GM23338 (cell line): ENCODE measurements around the gene TANC2. TPM values are rescaled to one million over a fixed set of nuclear protein-coding genes. Genes with fewer than 3 reads are reported as not detected.

Experiments
- ATAC-seq: fragments of 200-7000 bp; cut with Tn5 transposase; 3 replicates; pipeline ENCODE4 v1.9.1; 2020
- DNase-seq: peaks from one replicate; pipeline ENCODE4 v3.0.0-alpha.2; 2015; ENCODE audit warnings: low spot score
- H2AFZ ChIP-seq: fragments of 200-600 bp; sonication (generic); 2 replicates; pipeline ENCODE4 v1.8.0; 2016; ENCODE audit warnings: antibody characterized with exemption, mild to moderate bottlenecking, moderate library complexity
- H3F3A ChIP-seq: fragments of 200-600 bp; sonication (generic); replicated peaks from 2 replicates; pipeline ENCODE4 v1.8.0; 2017; ENCODE audit warnings: antibody characterized with exemption, mixed run types, low read depth
- H3K27ac ChIP-seq: fragments of 200-600 bp; sonication (generic); 2 replicates; pipeline ENCODE4 v1.6.1; 2016; ENCODE audit warnings: low read depth
- H3K27me3 ChIP-seq: fragments of 200-600 bp; sonication (generic); 2 replicates; pipeline ENCODE4 v1.8.0; 2016; ENCODE audit warnings: mild to moderate bottlenecking, mixed run types, moderate library complexity; ENCODE audit not compliant: insufficient read depth
- H3K36me3 ChIP-seq: fragments of 200-600 bp; sonication (generic); 2 replicates; pipeline ENCODE4 v1.8.0; 2016; ENCODE audit warnings: mild to moderate bottlenecking; ENCODE audit not compliant: insufficient read depth
- H3K4me1 ChIP-seq: fragments of 200-600 bp; sonication (generic); 2 replicates; pipeline ENCODE4 v1.8.0; 2016; ENCODE audit warnings: mild to moderate bottlenecking, moderate library complexity; ENCODE audit not compliant: insufficient read depth
- H3K4me2 ChIP-seq: fragments of 200-600 bp; sonication (generic); 2 replicates; pipeline ENCODE4 v1.7.1; 2017; ENCODE audit warnings: mixed run types
- H3K4me3 ChIP-seq: fragments of 200-600 bp; sonication (generic); 2 replicates; pipeline ENCODE4 v1.6.1; 2016; ENCODE audit warnings: mixed run types
- H3K79me2 ChIP-seq: fragments of 200-600 bp; sonication (generic); replicated peaks from 2 replicates; pipeline ENCODE4 v1.8.0; 2017; ENCODE audit warnings: mild to moderate bottlenecking; ENCODE audit not compliant: insufficient read depth
- H3K9me2 ChIP-seq: fragments of 200-600 bp; sonication (generic); 2 replicates; pipeline ENCODE4 v1.8.0; 2017; ENCODE audit not compliant: insufficient read depth
- H4K20me1 ChIP-seq: fragments of 200-600 bp; sonication (generic); replicated peaks from 2 replicates; pipeline ENCODE4 v1.8.0; 2017; ENCODE audit warnings: mild to moderate bottlenecking; ENCODE audit not compliant: insufficient read depth
- H3K27ac Mint-ChIP-seq: 2 replicates; pipeline ENCODE4 v1.8.0; 2020; ENCODE audit warnings: inconsistent platforms, mild to moderate bottlenecking, moderate library complexity, mixed read lengths
- H3K27me3 Mint-ChIP-seq: 3 replicates; pipeline ENCODE4 v1.8.0; 2022; ENCODE audit warnings: low read depth, mild to moderate bottlenecking, moderate library complexity, mixed read lengths, inconsistent platforms; ENCODE audit not compliant: insufficient read depth, poor library complexity
- H3K36me3 Mint-ChIP-seq: 3 replicates; pipeline ENCODE4 v1.8.0; 2021; ENCODE audit warnings: low read depth, mild to moderate bottlenecking, inconsistent platforms, moderate library complexity, mixed read lengths
- H3K4me1 Mint-ChIP-seq: 3 replicates; pipeline ENCODE4 v1.8.0; 2020; ENCODE audit warnings: mild to moderate bottlenecking, inconsistent platforms, mixed read lengths
- H3K4me3 Mint-ChIP-seq: 3 replicates; pipeline ENCODE4 v1.8.0; 2021; ENCODE audit warnings: moderate library complexity, mild to moderate bottlenecking, inconsistent platforms, mixed read lengths
- H3K9me3 Mint-ChIP-seq: 3 replicates; pipeline ENCODE4 v1.8.0; 2020; ENCODE audit warnings: moderate library complexity, mild to moderate bottlenecking, inconsistent platforms, mixed read lengths
- CREB1 ChIP-seq: fragments of 250-450 bp; sonication (Bioruptor Pico); IDR thresholded peaks from 2 replicates; pipeline ENCODE4 v1.5.0; 2020; ENCODE audit warnings: low read depth, mild to moderate bottlenecking, moderate library complexity
- EZH2 ChIP-seq: fragments of 200-600 bp; sonication (generic); IDR thresholded peaks from one replicate; pipeline ENCODE4 v1.8.0; 2017; ENCODE audit warnings: antibody characterized with exemption, mild to moderate bottlenecking, low read depth; ENCODE audit not compliant: unreplicated experiment
- EZH2phosphoT487 ChIP-seq: fragments of 200-600 bp; sonication (generic); IDR thresholded peaks from one replicate; pipeline ENCODE4 v1.8.1; 2018; ENCODE audit warnings: antibody characterized with exemption; ENCODE audit not compliant: unreplicated experiment
- JUNB ChIP-seq: IDR thresholded peaks from one replicate; pipeline ENCODE4 v1.6.1; 2016; ENCODE audit warnings: antibody characterized with exemption; ENCODE audit not compliant: unreplicated experiment
- NANOG ChIP-seq: IDR thresholded peaks from 2 replicates; pipeline ENCODE4 v1.6.1; 2016; ENCODE audit warnings: antibody characterized with exemption, borderline replicate concordance
- POLR2AphosphoS5 ChIP-seq: IDR thresholded peaks from 2 replicates; pipeline ENCODE4 v1.6.1; 2016; ENCODE audit warnings: antibody characterized with exemption, low read depth
- STAT1 ChIP-seq: IDR thresholded peaks from one replicate; pipeline ENCODE4 v1.6.1; 2016; ENCODE audit warnings: antibody characterized with exemption; ENCODE audit not compliant: unreplicated experiment
- ZNF114 ChIP-seq: fragments of 250-450 bp; sonication (Bioruptor Pico); IDR thresholded peaks from 2 replicates; pipeline ENCODE4 v1.5.0; 2020; ENCODE audit warnings: mild to moderate bottlenecking, moderate library complexity
- ZNF331 ChIP-seq: fragments of 250-450 bp; sonication (Bioruptor Pico); IDR thresholded peaks from 2 replicates; pipeline ENCODE4 v1.5.0; 2020; ENCODE audit warnings: low read depth, mild to moderate bottlenecking, moderate library complexity
- polyA plus RNA-seq: library from polyadenylated mRNA; unstranded; fragments of >200 nt; fragmentation: Nextera tagmentation; extraction: Ambion mirVana; gene quantifications from 2 replicates; pipeline ENCODE4 v1.2.1, GENCODE V29; 2016
- total RNA-seq: library from RNA; depleted of rRNA; stranded (reverse); fragments of >200 nt; shearing (Covaris generic); gene quantifications from 2 replicates; pipeline ENCODE4 v1.2.3, GENCODE V29; 2014
- TF ChIP-seq, protein P1 (sequence below), 2 experiments: fragments of 200-600 bp in 1 of 2; sonication (generic) in 1 of 2; conservative IDR thresholded peaks; 2 replicates each; pipeline versions ENCODE4 v1.5.1 to v1.6.1; 2016 to 2017; ENCODE audit warnings: antibody characterized with exemption in 2 of 2, low read depth in 2 of 2, mild to moderate bottlenecking in 2 of 2, moderate library complexity in 1 of 2
- TF ChIP-seq, protein P2 (sequence below): fragments of 250-450 bp; sonication (Bioruptor Pico); IDR thresholded peaks from 2 replicates; pipeline ENCODE4 v1.5.0; 2020; ENCODE audit warnings: mild to moderate bottlenecking, moderate library complexity
- TF ChIP-seq, protein P3 (sequence below): IDR thresholded peaks from one replicate; pipeline ENCODE4 v1.6.1; 2018; ENCODE audit warnings: antibody characterized with exemption; ENCODE audit not compliant: unreplicated experiment
- TF ChIP-seq, protein P4 (sequence below): IDR thresholded peaks from 2 replicates; pipeline ENCODE4 v1.6.1; 2016; ENCODE audit warnings: antibody characterized with exemption

TANC2 gene
- total and polyA plus RNA-seq, 2 experiments from 2014 or later, result 1.7 to 5.9 TPM

DNA sequence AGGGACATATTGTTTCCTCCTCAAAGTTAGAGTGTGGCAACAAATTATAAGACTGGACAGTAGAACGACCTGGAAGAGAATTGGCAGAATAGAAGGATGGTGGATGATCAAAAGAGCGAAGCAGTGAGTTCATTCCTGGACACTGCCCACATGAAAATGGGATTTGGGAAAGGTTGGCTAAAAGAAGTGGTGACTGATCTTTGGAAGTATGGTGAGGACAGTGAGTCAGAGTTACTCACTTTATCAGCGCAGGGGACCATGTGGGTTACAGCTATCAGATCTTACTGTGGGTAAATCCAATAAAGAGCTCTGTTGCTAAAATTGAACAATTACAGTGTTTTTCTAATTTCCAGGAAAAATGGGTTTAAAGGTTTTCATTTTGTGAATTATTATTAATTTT lies 2.7 kb upstream of the TANC2 start:
- no peak overlapping the region for H3K4me2 ChIP-seq

More for the DNA sequence above, 2.7 kb upstream of the TANC2 start:
- H3K27ac ChIP-seq, result no peak overlapping the region
- Mint-ChIP-seq H3K36me3 (no peaks in the 10 kb centered on the region), H3K4me1 (peaks cover 21% of the 10 kb centered on the region), H3K4me3 (no peak overlapping the region), H3K9me3 (no peaks in the 10 kb centered on the region), H3K27ac (no peak overlapping the region), H3K27me3 (peaks cover 18% of the 10 kb centered on the region)
- H2AFZ ChIP-seq, result no peak overlapping the region
- H4K20me1 ChIP-seq, result no peaks in the 10 kb centered on the region; the same call in 1 of the 2 replicates
- H3F3A ChIP-seq, result 0 out of 2 replicates have a peak, but pooled peaks cover 3% of the 10 kb centered on the region
- H3K4me3 ChIP-seq, result no peak overlapping the region
- TF ChIP-seq, protein P1, sequence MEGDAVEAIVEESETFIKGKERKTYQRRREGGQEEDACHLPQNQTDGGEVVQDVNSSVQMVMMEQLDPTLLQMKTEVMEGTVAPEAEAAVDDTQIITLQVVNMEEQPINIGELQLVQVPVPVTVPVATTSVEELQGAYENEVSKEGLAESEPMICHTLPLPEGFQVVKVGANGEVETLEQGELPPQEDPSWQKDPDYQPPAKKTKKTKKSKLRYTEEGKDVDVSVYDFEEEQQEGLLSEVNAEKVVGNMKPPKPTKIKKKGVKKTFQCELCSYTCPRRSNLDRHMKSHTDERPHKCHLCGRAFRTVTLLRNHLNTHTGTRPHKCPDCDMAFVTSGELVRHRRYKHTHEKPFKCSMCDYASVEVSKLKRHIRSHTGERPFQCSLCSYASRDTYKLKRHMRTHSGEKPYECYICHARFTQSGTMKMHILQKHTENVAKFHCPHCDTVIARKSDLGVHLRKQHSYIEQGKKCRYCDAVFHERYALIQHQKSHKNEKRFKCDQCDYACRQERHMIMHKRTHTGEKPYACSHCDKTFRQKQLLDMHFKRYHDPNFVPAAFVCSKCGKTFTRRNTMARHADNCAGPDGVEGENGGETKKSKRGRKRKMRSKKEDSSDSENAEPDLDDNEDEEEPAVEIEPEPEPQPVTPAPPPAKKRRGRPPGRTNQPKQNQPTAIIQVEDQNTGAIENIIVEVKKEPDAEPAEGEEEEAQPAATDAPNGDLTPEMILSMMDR (conservative IDR thresholded peaks at IDR 0.05; ENCODE audit: low read depth in 2 of 2), result no peak
- TF ChIP-seq JUNB (no peak), CREB1 (CRISPR knock-in tag) (no peak), POLR2AphosphoS5 (no peak), NANOG (no peak), ZNF331 (CRISPR knock-in tag) (no peak), STAT1 (no peak), EZH2 (no peak), EZH2phosphoT487 (no peak), ZNF114 (CRISPR knock-in tag) (no peak)
- TF ChIP-seq, protein P2, sequence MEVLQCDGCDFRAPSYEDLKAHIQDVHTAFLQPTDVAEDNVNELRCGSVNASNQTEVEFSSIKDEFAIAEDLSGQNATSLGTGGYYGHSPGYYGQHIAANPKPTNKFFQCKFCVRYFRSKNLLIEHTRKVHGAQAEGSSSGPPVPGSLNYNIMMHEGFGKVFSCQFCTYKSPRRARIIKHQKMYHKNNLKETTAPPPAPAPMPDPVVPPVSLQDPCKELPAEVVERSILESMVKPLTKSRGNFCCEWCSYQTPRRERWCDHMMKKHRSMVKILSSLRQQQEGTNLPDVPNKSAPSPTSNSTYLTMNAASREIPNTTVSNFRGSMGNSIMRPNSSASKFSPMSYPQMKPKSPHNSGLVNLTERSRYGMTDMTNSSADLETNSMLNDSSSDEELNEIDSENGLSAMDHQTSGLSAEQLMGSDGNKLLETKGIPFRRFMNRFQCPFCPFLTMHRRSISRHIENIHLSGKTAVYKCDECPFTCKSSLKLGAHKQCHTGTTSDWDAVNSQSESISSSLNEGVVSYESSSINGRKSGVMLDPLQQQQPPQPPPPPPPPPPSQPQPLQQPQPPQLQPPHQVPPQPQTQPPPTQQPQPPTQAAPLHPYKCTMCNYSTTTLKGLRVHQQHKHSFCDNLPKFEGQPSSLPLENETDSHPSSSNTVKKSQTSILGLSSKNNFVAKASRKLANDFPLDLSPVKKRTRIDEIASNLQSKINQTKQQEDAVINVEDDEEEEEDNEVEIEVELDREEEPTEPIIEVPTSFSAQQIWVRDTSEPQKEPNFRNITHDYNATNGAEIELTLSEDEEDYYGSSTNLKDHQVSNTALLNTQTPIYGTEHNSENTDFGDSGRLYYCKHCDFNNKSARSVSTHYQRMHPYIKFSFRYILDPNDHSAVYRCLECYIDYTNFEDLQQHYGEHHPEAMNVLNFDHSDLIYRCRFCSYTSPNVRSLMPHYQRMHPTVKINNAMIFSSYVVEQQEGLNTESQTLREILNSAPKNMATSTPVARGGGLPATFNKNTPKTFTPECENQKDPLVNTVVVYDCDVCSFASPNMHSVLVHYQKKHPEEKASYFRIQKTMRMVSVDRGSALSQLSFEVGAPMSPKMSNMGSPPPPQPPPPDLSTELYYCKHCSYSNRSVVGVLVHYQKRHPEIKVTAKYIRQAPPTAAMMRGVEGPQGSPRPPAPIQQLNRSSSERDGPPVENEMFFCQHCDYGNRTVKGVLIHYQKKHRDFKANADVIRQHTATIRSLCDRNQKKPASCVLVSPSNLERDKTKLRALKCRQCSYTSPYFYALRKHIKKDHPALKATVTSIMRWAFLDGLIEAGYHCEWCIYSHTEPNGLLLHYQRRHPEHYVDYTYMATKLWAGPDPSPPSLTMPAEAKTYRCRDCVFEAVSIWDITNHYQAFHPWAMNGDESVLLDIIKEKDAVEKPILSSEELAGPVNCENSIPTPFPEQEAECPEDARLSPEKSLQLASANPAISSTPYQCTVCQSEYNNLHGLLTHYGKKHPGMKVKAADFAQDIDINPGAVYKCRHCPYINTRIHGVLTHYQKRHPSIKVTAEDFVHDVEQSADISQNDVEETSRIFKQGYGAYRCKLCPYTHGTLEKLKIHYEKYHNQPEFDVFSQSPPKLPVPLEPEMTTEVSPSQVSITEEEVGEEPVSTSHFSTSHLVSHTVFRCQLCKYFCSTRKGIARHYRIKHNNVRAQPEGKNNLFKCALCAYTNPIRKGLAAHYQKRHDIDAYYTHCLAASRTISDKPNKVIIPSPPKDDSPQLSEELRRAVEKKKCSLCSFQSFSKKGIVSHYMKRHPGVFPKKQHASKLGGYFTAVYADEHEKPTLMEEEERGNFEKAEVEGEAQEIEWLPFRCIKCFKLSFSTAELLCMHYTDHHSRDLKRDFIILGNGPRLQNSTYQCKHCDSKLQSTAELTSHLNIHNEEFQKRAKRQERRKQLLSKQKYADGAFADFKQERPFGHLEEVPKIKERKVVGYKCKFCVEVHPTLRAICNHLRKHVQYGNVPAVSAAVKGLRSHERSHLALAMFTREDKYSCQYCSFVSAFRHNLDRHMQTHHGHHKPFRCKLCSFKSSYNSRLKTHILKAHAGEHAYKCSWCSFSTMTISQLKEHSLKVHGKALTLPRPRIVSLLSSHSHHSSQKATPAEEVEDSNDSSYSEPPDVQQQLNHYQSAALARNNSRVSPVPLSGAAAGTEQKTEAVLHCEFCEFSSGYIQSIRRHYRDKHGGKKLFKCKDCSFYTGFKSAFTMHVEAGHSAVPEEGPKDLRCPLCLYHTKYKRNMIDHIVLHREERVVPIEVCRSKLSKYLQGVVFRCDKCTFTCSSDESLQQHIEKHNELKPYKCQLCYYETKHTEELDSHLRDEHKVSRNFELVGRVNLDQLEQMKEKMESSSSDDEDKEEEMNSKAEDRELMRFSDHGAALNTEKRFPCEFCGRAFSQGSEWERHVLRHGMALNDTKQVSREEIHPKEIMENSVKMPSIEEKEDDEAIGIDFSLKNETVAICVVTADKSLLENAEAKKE (CRISPR knock-in tag), result no peak
- TF ChIP-seq, protein P3, sequence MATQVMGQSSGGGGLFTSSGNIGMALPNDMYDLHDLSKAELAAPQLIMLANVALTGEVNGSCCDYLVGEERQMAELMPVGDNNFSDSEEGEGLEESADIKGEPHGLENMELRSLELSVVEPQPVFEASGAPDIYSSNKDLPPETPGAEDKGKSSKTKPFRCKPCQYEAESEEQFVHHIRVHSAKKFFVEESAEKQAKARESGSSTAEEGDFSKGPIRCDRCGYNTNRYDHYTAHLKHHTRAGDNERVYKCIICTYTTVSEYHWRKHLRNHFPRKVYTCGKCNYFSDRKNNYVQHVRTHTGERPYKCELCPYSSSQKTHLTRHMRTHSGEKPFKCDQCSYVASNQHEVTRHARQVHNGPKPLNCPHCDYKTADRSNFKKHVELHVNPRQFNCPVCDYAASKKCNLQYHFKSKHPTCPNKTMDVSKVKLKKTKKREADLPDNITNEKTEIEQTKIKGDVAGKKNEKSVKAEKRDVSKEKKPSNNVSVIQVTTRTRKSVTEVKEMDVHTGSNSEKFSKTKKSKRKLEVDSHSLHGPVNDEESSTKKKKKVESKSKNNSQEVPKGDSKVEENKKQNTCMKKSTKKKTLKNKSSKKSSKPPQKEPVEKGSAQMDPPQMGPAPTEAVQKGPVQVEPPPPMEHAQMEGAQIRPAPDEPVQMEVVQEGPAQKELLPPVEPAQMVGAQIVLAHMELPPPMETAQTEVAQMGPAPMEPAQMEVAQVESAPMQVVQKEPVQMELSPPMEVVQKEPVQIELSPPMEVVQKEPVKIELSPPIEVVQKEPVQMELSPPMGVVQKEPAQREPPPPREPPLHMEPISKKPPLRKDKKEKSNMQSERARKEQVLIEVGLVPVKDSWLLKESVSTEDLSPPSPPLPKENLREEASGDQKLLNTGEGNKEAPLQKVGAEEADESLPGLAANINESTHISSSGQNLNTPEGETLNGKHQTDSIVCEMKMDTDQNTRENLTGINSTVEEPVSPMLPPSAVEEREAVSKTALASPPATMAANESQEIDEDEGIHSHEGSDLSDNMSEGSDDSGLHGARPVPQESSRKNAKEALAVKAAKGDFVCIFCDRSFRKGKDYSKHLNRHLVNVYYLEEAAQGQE, result no peak
- TF ChIP-seq, protein P4, sequence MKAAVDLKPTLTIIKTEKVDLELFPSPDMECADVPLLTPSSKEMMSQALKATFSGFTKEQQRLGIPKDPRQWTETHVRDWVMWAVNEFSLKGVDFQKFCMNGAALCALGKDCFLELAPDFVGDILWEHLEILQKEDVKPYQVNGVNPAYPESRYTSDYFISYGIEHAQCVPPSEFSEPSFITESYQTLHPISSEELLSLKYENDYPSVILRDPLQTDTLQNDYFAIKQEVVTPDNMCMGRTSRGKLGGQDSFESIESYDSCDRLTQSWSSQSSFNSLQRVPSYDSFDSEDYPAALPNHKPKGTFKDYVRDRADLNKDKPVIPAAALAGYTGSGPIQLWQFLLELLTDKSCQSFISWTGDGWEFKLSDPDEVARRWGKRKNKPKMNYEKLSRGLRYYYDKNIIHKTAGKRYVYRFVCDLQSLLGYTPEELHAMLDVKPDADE, result no peak
- H3K4me1 ChIP-seq, result peaks cover 17% of the 10 kb centered on the region
- no peaks in the 10 kb centered on the region for H3K36me3 ChIP-seq
- no peak for ATAC-seq
- peaks cover 36% of the 10 kb centered on the region for H3K27me3 ChIP-seq
- H3K9me2 ChIP-seq, result no peaks in the 10 kb centered on the region
- H3K79me2 ChIP-seq, result no peaks in the 10 kb centered on the region
- DNase-seq, result no peak
